Astrocyte of the cerebellum (primary cell): ENCODE data around the gene KRTAP10-8.

Experiments used
- DNase-seq: peaks from one replicate; pipeline ENCODE4 v3.0.0-alpha.2; 2011; ENCODE audit warnings: low read depth
- H3K4me3 ChIP-seq: 2 replicates; pipeline ENCODE4 v1.5.1; 2011; ENCODE audit warnings: mild to moderate bottlenecking, low read depth, low read length, moderate library complexity
- CTCF ChIP-seq: IDR thresholded peaks from 2 replicates; pipeline ENCODE4 v1.5.1; 2012; ENCODE audit warnings: low read length, low read depth, moderate library complexity, mild to moderate bottlenecking; ENCODE audit errors: missing control alignments
- in situ Hi-C: cut with HindIII; loops from 2 replicates; pipeline ENCODE4 v1.10.0; 2017; ENCODE audit warnings: low sequenced_read_pairs

KRTAP10-8 gene

GRCh38 chr21:44612029-44612486 is at the start of gene KRTAP10-8:
KRTAP10-8 (plus strand) TSS chr21:44612079; CDS start chr21:44612101, 22 bp downstream.
- DNase-seq: no peak
- no peak for TF ChIP-seq CTCF
- no peak within 1 kb of the TSS for H3K4me3 ChIP-seq
- in situ Hi-C loops: no loop called here

GRCh38 chr21:44564099-44564498 is 47.8 kb upstream of the KRTAP10-8 start:
- no peak for DNase-seq
- no peak overlapping the region for H3K4me3 ChIP-seq
- TF ChIP-seq CTCF: no peak
- in situ Hi-C loops: no loop called here

- DNase-seq: no peak
- H3K4me3 ChIP-seq: no peak overlapping the region
- TF ChIP-seq CTCF: no peak
- in situ Hi-C loops: no loop called here
Measured at GRCh38 chr21:44564886-44565598, 46.8 kb upstream of the KRTAP10-8 start.

GRCh38 chr21:44566403-44566802 is 45.5 kb upstream of the KRTAP10-8 start:
- in situ Hi-C loops: no loop called here
- no peak for DNase-seq
- no peak overlapping the region for H3K4me3 ChIP-seq
- no peak for TF ChIP-seq CTCF

GRCh38 chr21:44567481-44568171 is 44.3 kb upstream of the KRTAP10-8 start:
- in situ Hi-C loops: no loop called here
- H3K4me3 ChIP-seq: no peak overlapping the region
- no peak for TF ChIP-seq CTCF
- DNase-seq: no peak

- in situ Hi-C loops: no loop called here
- H3K4me3 ChIP-seq: no peak overlapping the region
- no peak for TF ChIP-seq CTCF
- DNase-seq: no peak
Measured at GRCh38 chr21:44568261-44568660, 43.6 kb upstream of the KRTAP10-8 start.
